Measurements from ENCODE around the gene CUL4A.

GRCh38 chr13:113159701-113160100, 49.7 kb upstream of the CUL4A start:
- no peak for TF ChIP-seq CTCF (conservative IDR thresholded peaks at IDR 0.05; ENCODE audit: low read length)
- TF ChIP-seq EZH2phosphoT487 (IDR thresholded peaks at IDR 0.05; ENCODE audit: borderline replicate concordance) = no peak
